ENCODE results near the gene SLC25A12.
"Not testable (repeated sequence)": the region's sequence is repeated elsewhere in the genome, so short reads cannot be mapped to it uniquely, and the experiment has no call there.

SLC25A12 gene

GRCh38 chr2:171788316-171788993 lies 105.6 kb downstream of the SLC25A12 start:
- DNase-seq = no peak

- DNase-seq = no peak
Observed at GRCh38 chr2:171787333-171788072, 106.5 kb downstream of the SLC25A12 start.

DNA sequence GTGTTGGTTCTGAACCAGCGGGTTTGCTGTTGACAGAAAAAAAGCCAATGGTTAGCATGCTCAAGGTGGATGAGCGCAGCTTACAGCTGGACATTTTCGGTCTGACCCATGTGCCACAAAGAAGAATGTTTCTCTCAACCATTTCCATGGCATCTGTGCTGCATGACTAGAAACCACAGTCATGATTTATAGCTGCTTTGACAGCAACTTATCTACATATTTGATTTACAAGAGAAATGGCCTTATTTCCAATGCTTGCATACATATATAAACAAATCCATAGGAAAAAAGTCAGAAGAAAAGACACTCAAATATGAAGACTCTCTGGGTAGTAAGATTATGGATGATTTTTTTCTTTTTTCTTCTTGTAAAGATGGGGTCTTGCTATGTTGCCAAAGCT lies 108.6 kb downstream of the SLC25A12 start:
- no peak for DNase-seq

DNA sequence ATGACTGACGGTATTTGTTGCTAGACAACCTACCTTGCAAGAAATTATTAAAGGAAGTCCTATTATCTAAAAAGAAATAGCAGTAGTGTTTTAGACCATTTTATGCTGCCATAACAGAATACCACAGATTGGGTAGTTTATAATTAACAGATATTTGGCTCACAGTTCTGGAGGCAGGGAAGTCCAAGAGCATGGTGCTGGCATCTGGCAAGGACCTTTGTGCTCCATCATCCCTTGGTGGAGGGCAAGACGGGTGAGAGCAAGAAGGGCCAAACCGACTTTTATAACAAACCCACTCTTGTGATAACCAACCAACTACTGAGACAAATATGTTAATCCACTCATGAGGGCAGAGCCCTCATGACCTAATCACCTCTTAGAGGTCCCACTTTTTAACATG lies 115.5 kb downstream of the SLC25A12 start:
- DNase-seq = no peak

DNA sequence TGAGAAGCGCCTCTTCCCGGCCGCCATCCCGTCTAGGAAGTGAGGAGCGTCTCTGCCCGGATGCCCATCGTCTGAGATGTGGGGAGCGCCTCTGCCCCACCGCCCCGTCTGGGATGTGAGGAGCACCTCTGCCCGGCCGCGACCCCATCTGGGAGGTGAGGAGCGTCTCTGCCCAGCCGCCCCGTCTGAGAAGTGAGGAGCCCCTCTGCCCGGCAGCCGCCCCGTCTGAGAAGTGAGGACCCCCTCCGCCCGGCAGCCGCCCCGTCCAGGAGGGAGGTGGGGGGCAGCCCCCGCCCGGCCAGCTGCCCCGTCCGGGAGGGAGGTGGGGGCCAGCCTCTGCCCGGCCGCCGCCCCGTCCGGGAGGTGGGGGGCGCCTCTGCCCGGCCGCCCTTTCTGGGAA lies 119.5 kb downstream of the SLC25A12 start:
- not testable (repeated sequence) for DNase-seq

GRCh38 chr2:171772373-171772772 lies 121.7 kb downstream of the SLC25A12 start:
- DNase-seq = no peak

- no peak for DNase-seq
Observed at GRCh38 chr2:171771463-171771862, 122.6 kb downstream of the SLC25A12 start.

DNA sequence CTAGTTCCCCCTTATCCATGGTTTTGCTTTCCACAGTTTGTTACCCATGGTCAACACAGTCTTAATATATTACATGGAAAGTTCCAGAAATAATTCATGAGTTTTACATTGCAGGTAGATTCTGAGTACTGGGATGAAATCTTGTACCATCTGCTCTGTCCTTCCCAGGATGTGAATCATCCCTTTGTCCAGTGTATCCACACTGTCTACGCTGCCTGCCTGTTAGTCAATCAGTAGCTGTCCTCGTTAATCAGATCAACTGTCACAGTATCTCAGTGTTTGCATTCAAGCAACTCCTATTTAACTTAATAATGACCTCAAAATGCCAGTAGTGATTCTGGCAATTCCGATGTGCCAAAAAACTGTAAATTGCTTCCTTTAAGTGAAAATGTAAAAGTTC lies 130.4 kb downstream of the SLC25A12 start:
- no peak for DNase-seq

- DNase-seq = no peak
Observed at GRCh38 chr2:171762879-171763573, 131.0 kb downstream of the SLC25A12 start.

- not testable (repeated sequence) for DNase-seq
Observed at GRCh38 chr2:171761176-171761575, 132.9 kb downstream of the SLC25A12 start.

- DNase-seq = not testable (repeated sequence)
Observed at GRCh38 chr2:171758762-171759161, 135.3 kb downstream of the SLC25A12 start.

DNA sequence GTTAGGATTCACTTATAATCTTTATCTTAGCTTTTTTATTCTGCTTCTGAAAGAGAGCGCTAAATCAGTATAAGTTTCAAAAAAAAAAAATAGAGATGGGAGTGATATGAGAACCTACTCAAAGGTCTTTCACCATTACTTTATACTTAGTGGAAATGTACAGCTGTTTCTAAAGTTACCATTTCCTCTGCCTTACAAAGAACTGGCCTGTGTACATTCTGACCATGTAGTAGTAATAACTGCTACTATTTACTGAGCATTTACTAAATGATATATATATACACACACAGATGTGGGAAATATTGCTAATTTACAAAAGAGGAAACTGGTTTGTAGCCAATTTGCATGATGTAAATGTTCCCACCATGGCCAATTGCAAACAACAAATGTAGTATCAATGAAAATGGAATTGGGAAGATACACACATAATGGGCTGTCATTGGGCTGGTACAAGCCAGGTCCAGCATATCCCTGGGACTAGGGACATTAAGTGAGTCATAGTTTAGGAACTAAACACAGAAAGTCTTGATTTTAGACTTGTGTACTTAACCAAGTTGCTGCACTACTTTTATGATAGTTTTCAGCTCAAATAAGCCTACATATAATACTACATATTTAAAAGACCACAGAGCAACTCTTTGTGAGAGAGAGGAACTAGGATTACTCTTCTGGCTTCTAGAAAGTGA lies 139.6 kb downstream of the SLC25A12 start:
- DNase-seq = no peak

GRCh38 chr2:171747371-171747770 lies 146.7 kb downstream of the SLC25A12 start:
- no peak for DNase-seq

DNA sequence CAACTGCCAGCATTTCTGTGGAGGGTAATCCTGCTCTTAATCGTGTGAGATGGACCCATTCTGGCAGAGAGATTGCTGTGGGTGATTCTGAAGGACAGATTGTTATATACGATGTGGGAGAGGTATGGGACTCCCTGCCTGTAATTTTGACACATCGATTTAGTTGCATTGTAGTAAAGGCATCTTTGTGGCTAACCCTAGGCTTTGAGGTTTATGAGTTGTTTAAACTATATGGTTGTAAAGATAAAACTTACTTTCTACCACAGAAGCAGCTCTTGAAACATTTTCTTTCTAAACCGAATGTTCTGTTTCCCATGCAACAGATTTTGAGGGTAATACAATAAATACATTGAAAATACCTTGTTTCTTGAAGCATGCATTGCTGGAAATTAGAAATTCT lies 148.2 kb downstream of the SLC25A12 start:
- DNase-seq = no peak

GRCh38 chr2:171745141-171745540 lies 148.9 kb downstream of the SLC25A12 start:
- DNase-seq = no peak

DNA sequence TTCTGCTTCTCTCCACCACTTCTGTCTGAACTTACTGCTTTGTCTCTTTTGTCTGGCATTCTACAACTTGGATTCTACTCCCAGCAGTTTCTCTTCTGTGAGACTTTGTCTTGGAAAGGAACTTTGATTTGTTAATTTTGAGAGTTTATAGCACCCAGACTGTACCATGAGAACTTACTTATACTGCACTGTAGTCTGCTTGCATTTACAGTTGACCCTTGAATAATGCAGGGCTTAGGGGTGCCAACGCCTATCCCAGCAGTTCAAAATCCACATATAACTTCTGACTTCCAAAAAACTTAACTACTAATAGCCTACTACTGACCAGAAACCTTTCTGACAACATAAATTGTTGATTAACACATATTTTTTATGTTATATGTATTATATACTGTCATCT lies 151.3 kb downstream of the SLC25A12 start:
- DNase-seq = no peak

GRCh38 chr2:171741189-171741588 lies 152.9 kb downstream of the SLC25A12 start:
- DNase-seq = no peak

GRCh38 chr2:171735991-171736710 lies 157.9 kb downstream of the SLC25A12 start:
- no peak for DNase-seq

Data from suppressor macrophage treated with lipopolysaccharide for 4 hours (primary cell).